ENCODE results near the gene MAD1L1. TPM values are rescaled to one million over a fixed set of nuclear protein-coding genes. Genes with fewer than 3 reads are reported as not detected.

MAD1L1 gene
- total RNA-seq, 2 experiments from 2014 or later = 58.3 to 65.3 TPM

GRCh38 chr7:1946025-1946772 lies 286.5 kb downstream of the MAD1L1 start:
- Histone ChIP-seq H3K79me2 (ENCODE audit: insufficient read depth, low read depth, low read length) (no peaks in the 10 kb centered on the region), H3K27ac (ENCODE audit: low read depth, low read length, poor library complexity, severe bottlenecking) (no peak overlapping the region), H3K9me2 (ENCODE audit: insufficient read depth, low read length) (no peaks in the 10 kb centered on the region), H4K20me1 (ENCODE audit: insufficient read depth, low read length) (no peaks in the 10 kb centered on the region), H3K4me3 (ENCODE audit: low read depth, low read length, poor library complexity, severe bottlenecking) (no peak overlapping the region), H3K4me1 (ENCODE audit: insufficient read depth, low read length, poor library complexity, severe bottlenecking) (no peaks in the 10 kb centered on the region), H3K9me3 (ENCODE audit: low read length) (no peaks in the 10 kb centered on the region), H3K36me3 (ENCODE audit: insufficient read depth, low read length) (no peaks in the 10 kb centered on the region), H2AFZ (ENCODE audit: low read length) (no peak overlapping the region), H3K4me2 (ENCODE audit: low read length) (no peak overlapping the region)
- ChIA-PET CTCF (ENCODE audit: unreplicated experiment) (no interaction called here), POLR2A (no interaction called here)
- TF ChIP-seq EZH2phosphoT487 (IDR thresholded peaks at IDR 0.05; ENCODE audit: borderline replicate concordance, low read depth, low read length) (no peak), CTCF (conservative IDR thresholded peaks at IDR 0.05; ENCODE audit: low read length) (no peak)
- DNase-seq (ENCODE audit: low spot score) = no peak
- intact Hi-C loops (cut with micrococcal nuclease; ENCODE audit: unreplicated experiment) = no loop called here
- BruUV-seq (replicated peaks) = no TSS peak

- no peak overlapping the region for H3K4me2 ChIP-seq (ENCODE audit: low read length)
- no peak for DNase-seq (ENCODE audit: low spot score)
- BruUV-seq (replicated peaks) = no TSS peak
- no peak overlapping the region for H2AFZ ChIP-seq (ENCODE audit: low read length)
- no peaks in the 10 kb centered on the region for H3K36me3 ChIP-seq (ENCODE audit: insufficient read depth, low read length)
- H3K79me2 ChIP-seq (ENCODE audit: insufficient read depth, low read depth, low read length) = no peaks in the 10 kb centered on the region
- TF ChIP-seq CTCF (conservative IDR thresholded peaks at IDR 0.05; ENCODE audit: low read length) (no peak), EZH2phosphoT487 (IDR thresholded peaks at IDR 0.05; ENCODE audit: borderline replicate concordance, low read depth, low read length) (no peak)
- ChIA-PET CTCF (ENCODE audit: unreplicated experiment) (no interaction called here), POLR2A (no interaction called here)
- H3K4me1 ChIP-seq (ENCODE audit: insufficient read depth, low read length, poor library complexity, severe bottlenecking) = peaks cover 6% of the 10 kb centered on the region
- no peaks in the 10 kb centered on the region for H4K20me1 ChIP-seq (ENCODE audit: insufficient read depth, low read length)
- H3K4me3 ChIP-seq (ENCODE audit: low read depth, low read length, poor library complexity, severe bottlenecking) = no peak overlapping the region
- H3K9me3 ChIP-seq (ENCODE audit: low read length) = no peaks in the 10 kb centered on the region
- no peak overlapping the region for H3K27ac ChIP-seq (ENCODE audit: low read depth, low read length, poor library complexity, severe bottlenecking)
- no peaks in the 10 kb centered on the region for H3K9me2 ChIP-seq (ENCODE audit: insufficient read depth, low read length)
- intact Hi-C loops (cut with micrococcal nuclease; ENCODE audit: unreplicated experiment) = no loop called here
Measured at GRCh38 chr7:1945558-1945957, 287.2 kb downstream of the MAD1L1 start.

- Histone ChIP-seq H3K36me3 (ENCODE audit: insufficient read depth, low read length) (no peaks in the 10 kb centered on the region), H4K20me1 (ENCODE audit: insufficient read depth, low read length) (no peaks in the 10 kb centered on the region), H3K9me2 (ENCODE audit: insufficient read depth, low read length) (no peaks in the 10 kb centered on the region), H3K4me3 (ENCODE audit: low read depth, low read length, poor library complexity, severe bottlenecking) (no peak overlapping the region), H3K27ac (ENCODE audit: low read depth, low read length, poor library complexity, severe bottlenecking) (no peak overlapping the region), H3K79me2 (ENCODE audit: insufficient read depth, low read depth, low read length) (no peaks in the 10 kb centered on the region), H3K4me2 (ENCODE audit: low read length) (no peak overlapping the region), H2AFZ (ENCODE audit: low read length) (no peak overlapping the region), H3K4me1 (ENCODE audit: insufficient read depth, low read length, poor library complexity, severe bottlenecking) (peaks cover 15% of the 10 kb centered on the region), H3K9me3 (ENCODE audit: low read length) (no peaks in the 10 kb centered on the region)
- POLR2A ChIA-PET = no interaction called here
- DNase-seq (ENCODE audit: low spot score) = no peak
- intact Hi-C loops (cut with micrococcal nuclease; ENCODE audit: unreplicated experiment) = no loop called here
- BruUV-seq (replicated peaks) = no TSS peak
- TF ChIP-seq EZH2phosphoT487 (IDR thresholded peaks at IDR 0.05; ENCODE audit: borderline replicate concordance, low read depth, low read length) = no peak
- TF ChIP-seq CTCF (conservative IDR thresholded peaks at IDR 0.05; ENCODE audit: low read length) = no peak
- CTCF ChIA-PET (ENCODE audit: unreplicated experiment) = no interaction called here
Measured at GRCh38 chr7:1944619-1945210, 288.0 kb downstream of the MAD1L1 start.

Data from OCI-LY7 (cell line).